Erythroblast (primary cell): Measurements from ENCODE around the gene GPRIN3.
"Not testable (repeated sequence)": the region's sequence is repeated elsewhere in the genome, so short reads cannot be mapped to it uniquely, and the experiment has no call there.

Experiments used
- GATA1 ChIP-seq: IDR thresholded peaks from 2 replicates; pipeline ENCODE4 v1.6.1; 2011; ENCODE audit warnings: low read depth, mild to moderate bottlenecking, control low read depth, low read length, moderate library complexity
- POLR2A ChIP-seq: IDR thresholded peaks from 2 replicates; pipeline ENCODE4 v1.6.1; 2011; ENCODE audit warnings: mild to moderate bottlenecking, low read length

DNA sequence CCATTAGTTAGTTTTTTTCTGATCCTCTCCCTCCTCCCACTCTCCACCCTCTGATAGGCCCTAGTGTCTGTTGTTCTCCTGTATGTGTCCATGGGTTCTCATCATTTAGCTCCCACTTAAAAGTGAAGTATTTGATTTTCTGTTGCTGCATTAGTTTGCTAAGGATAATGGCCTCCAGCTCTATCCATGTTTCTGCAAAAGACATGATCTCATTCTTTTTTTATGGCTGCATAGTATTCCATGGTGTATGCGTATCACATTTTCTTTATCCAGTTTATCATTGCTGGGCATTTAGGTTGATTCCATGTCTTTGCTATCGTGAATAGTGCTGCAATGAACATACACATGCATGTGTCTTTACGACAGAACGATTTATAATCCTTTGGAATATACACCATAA lies 53.3 kb downstream of the GPRIN3 start:
- TF ChIP-seq POLR2A, GATA1: not testable (repeated sequence)
